Glomerular visceral epithelial cell (primary cell): ENCODE data around the gene NAT8L.
A peak's percentile ranks its signal among the peaks of the same experiment; 100 is the strongest.

Experiments
- DNase-seq: peaks from one replicate; pipeline ENCODE4 v3.0.0-alpha.2; 2016; ENCODE audit errors: extremely low spot score

NAT8L gene

GRCh38 chr4:2045518-2045951 lies 13.6 kb upstream of the NAT8L start:
- peak; percentile 41 for DNase-seq

GRCh38 chr4:2046031-2046961 lies 12.8 kb upstream of the NAT8L start:
- DNase-seq, result no peak

- DNase-seq, result no peak
These were observed 12.0 kb upstream of the NAT8L start for GRCh38 chr4:2047031-2047660.

DNA sequence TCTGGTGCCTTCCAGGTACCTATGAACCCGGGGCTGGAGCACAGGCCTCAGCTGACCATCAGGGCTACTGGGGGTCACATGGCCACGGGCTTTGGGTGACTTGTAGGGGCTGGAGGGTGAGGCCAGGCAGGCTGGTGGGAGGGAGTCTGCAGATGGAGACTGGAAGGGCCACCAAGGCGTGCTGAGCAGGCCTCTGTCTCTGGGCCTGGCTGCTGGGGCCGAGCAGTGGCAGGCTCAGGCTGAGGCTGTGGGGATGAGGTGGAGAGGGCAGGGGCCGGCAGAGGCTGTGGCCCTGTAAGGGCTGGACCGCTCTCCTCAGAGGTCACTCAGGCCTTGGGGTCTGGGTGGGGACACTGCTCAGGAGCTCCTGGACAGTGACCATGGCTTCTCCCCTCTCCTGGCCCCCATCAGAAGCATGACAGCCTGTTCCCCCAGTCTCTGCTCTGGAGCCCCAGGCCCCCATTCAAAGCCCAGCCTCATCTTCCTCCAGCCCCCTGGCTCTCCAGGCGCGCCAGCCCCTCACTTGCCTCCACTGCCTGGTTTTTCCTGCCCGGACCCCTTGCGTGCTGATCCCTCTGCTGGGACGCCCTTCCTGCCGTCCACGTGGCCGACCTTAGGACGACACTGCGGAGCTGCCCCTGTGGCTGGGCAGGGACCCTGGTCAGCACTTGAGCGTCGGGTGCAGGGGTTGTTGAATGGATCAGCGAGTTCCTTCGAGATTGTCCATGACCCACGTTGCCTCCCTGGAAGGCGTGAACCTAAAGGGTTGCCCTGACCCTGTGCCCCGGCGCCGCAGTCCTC lies 11.1 kb upstream of the NAT8L start:
- no peak for DNase-seq

- peak; percentile 42 for DNase-seq
These were observed 10.3 kb upstream of the NAT8L start for GRCh38 chr4:2048831-2049230.

DNA sequence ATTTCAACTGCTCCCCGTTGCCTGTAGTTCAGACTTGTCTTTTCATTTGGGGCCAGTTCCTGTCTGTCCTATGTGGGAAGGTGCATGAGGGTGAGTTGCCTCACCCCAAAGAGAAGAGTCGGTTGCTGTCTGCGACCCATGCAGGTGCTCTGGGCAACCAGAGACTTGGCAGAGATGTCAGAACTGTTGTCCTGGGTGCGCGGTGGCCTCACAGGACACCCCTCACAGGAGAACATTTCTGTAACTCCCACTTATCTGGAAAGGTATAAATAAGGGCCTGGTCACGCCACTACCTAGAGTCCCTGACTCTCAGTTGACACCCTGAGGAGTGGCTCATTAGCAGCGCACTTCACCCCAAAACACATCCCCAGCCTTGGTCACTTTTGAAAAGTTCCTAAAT lies 9.7 kb upstream of the NAT8L start:
- DNase-seq, result no peak

DNA sequence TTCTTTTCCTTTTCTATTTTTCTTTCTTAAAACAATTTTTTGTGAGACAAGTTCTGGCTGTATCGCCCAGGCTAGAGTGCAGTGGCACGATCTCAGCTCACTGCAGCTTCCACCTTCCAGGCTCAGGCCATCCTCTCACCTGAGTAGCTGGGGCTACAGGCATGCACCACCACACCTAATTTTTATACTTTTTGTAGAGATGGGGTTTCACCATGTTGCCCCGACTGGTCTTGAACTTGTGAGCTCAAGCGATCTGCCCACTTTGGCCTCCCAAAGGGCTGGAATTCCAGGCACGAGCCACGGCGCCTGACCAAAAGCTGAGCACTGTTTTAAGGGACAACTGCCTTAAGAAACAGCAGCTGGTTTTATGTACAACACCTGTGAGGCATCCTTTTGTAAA lies 9.3 kb upstream of the NAT8L start:
- DNase-seq, result no peak

DNA sequence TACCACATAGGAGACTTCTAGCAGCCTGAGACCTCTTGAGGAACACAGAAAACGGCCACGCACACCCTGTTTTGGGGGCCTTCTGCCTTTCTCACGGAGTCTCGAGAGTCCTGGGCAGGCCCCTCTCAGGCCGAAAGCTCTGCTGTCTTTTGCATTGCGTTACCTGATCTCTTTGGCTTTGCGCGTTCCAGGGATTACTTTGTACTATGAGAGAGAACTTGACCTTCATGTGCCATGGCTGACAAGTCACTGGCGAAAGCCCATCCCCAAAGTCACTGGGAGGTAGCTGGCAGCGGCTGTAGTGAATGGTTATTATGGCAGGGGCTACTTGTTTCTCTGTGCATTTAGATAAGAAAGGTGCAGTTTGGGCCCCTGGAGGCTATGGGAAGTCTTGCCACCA lies 8.0 kb upstream of the NAT8L start:
- no peak for DNase-seq

DNA sequence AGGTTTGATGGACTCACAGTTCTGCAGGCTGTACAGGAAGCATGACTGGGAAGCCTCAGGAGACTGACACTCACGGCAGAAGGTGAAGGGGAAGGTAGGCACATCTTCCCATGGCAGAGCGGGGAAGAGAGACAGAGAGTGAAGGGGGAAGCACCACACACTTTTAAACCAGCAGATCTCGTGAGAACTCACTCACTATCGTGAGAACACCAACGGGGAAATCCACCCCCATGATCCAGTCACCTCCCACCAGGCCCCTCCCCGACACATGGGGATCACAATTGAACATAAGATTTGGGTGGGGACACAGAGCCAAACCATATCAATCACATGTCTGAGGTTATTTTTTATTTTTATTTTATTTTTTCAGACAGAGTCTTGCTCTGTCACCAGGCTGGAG lies 4.9 kb upstream of the NAT8L start:
- DNase-seq, result no peak

GRCh38 chr4:2057382-2058065 lies 1.6 kb upstream of the NAT8L start:
- no peak for DNase-seq

DNA sequence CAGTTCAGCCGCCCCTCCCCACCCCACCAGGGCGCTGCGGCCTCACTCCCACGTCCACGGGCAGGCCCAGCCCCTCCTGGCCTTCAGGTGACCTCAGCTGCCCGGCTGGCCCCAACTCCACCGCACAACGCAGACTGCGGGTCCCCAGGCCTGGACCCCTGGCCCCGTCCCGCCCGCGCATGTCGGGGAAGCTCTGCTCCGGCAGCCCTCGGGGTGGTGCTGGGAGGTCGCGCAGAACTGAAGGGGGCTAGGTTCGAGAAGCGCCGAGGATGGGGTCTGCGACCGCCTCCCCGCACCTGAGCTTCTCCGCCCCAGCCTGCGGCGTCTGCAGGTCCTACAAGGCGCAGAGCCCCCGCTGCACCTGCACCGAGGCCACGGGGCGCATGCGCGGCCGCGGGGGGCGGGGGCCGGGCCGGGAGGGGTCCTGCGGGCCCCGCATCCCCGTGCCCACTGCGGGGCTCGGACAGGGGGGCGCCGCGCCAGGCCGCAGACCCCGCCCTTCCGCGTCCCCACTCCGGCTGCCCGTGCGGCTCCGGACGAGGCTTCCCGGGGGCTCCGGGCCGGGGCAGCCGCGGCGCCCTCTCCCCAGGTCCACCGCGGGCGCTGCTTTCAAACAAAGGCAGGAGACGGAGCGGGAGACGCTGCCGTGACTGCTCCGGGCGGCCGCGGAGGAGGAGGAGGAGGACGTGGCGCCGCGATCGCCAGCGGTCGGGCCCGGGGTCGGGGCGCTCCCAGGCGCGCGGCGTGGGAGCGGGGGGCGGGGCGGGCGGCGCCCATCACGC lies 672 bp upstream of the NAT8L start:
- DNase-seq, result no peak

DNA sequence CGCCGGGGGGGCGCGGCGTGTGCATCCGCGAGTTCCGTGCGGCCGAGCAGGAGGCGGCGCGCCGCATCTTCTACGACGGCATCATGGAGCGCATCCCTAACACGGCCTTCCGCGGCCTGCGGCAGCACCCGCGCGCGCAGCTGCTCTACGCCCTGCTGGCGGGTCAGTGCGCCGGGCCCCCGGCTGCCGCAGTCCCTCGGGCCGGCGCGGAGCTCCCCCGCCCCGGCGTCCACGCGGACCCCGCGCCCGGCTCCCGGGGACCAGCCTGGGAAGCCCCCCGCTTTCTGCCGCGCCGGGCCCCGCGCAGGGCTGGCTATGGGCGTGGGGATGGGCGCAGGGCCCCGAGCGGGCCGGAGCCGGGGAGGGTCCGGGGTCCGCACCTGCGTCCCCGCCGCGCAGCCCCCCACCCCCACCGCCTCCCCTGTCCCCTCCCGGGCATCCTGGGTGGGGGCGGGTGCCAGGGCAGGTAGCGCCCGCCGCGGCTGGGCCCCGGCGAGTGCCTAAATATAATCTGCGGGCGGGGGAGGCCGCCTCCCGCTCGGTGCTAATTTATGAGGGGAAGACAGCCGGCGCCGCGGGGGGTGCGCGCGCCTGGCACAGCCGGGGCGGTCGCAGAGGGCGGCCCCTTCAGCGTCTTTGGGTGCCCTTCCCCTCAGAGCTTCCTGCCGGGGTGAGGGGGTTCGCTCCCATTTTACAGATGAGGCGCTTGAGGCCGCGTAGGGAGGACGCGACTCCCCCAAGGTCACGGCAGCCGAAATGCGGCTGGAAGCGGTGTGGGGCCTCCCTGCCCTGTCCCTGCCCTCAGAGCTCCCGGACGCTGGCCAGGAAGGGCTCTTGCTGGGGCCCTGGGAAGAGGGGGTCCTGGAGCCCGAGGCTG lies 837 bp downstream of the NAT8L start:
- DNase-seq, result no peak

- DNase-seq, result no peak
These were observed 1.6 kb downstream of the NAT8L start for GRCh38 chr4:2060611-2061185.

- DNase-seq, result no peak
These were observed 2.3 kb downstream of the NAT8L start for GRCh38 chr4:2061186-2062131.

DNA sequence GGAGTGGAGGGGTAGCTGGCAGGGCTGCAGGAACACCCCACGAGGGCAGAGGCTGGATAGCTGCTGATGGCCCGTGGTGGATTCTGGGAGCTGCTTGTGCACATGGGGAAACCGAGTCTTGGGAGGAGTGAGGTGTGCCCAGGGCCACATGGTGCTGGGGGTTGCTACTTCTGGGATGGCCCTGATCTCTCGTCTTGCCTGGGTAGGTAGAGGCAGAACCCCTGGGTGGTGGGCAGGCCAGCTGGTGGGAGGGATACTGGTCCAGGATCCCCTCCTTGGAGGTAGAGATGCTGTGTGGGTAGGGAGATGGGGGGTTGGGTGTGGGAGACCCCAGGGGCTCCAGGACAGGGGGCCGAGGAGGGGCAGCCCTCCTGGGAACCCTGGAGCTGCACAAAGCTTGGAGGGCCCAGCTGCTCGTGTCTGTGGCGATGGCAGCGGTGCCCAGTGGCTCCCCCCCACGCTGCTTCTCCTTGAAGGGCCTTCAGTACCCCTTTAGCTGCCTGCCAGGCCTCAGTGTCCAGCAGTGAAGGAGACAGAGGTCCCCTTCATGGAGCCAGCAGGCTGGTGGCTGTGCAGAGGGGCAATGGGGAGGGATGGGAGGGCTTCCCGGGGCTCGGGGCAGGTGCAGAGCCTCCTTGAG lies 3.2 kb downstream of the NAT8L start:
- DNase-seq, result no peak

GRCh38 chr4:2062808-2063524 lies 3.8 kb downstream of the NAT8L start:
- DNase-seq, result no peak

GRCh38 chr4:2063557-2064275 lies 4.6 kb downstream of the NAT8L start:
- DNase-seq, result no peak
